Parathyroid adenoma (tissue), 2 donors: ENCODE data around the gene EVI5L.

Experiments
- H2AFZ ChIP-seq: fragments of 300-600 bp; sonication (generic); one replicate; pipeline ENCODE4 v1.7.0; 2017; ENCODE audit warnings: antibody characterized with exemption, mild to moderate bottlenecking
- H3K27ac ChIP-seq: fragments of 300-600 bp; sonication (generic); one replicate; pipeline ENCODE4 v1.7.0; 2017
- H3K27me3 ChIP-seq: fragments of 300-600 bp; sonication (generic); one replicate; pipeline ENCODE4 v1.7.0; 2017; ENCODE audit warnings: low read length; ENCODE audit not compliant: control insufficient read depth, insufficient read depth
- H3K36me3 ChIP-seq: fragments of 300-600 bp; sonication (generic); one replicate; pipeline ENCODE4 v1.7.0; 2017; ENCODE audit warnings: low read length; ENCODE audit not compliant: control insufficient read depth, insufficient read depth
- H3K4me1 ChIP-seq: fragments of 300-600 bp; sonication (generic); one replicate; pipeline ENCODE4 v1.7.0; 2017; ENCODE audit warnings: control low read depth
- H3K4me2 ChIP-seq: fragments of 300-600 bp; sonication (generic); one replicate; pipeline ENCODE4 v1.7.0; 2017; ENCODE audit warnings: low read length
- H3K4me3 ChIP-seq: fragments of 300-600 bp; sonication (generic); one replicate; pipeline ENCODE4 v1.7.0; 2017; ENCODE audit warnings: low read depth, low read length
- H3K79me2 ChIP-seq: fragments of 300-600 bp; sonication (generic); one replicate; pipeline ENCODE4 v1.7.0; 2017; ENCODE audit warnings: control low read depth
- H3K9ac ChIP-seq: fragments of 300-600 bp; sonication (generic); one replicate; pipeline ENCODE4 v1.7.0; 2017; ENCODE audit warnings: mild to moderate bottlenecking
- H3K9me3 ChIP-seq: fragments of 300-600 bp; sonication (generic); one replicate; pipeline ENCODE4 v1.7.0; 2017; ENCODE audit warnings: low read length; ENCODE audit not compliant: control insufficient read depth
- CTCF ChIP-seq: fragments of 300-600 bp; sonication (generic); IDR thresholded peaks from one replicate; pipeline ENCODE4 v1.7.0; 2017; ENCODE audit warnings: antibody characterized with exemption, mild to moderate bottlenecking
- donor health status: primary hyperparathyroidism.

The EVI5L gene

GRCh38 chr19:7847664-7848063 lies 17.6 kb downstream of the EVI5L start:
- Histone ChIP-seq H3K27ac (no peak overlapping the region), H2AFZ (no peak overlapping the region), H3K79me2 (peaks cover under 1% of the 10 kb centered on the region), H3K27me3 (no peaks in the 10 kb centered on the region), H3K9ac (no peak overlapping the region), H3K4me3 (no peak overlapping the region), H3K9me3 (no peaks in the 10 kb centered on the region), H3K4me2 (no peak overlapping the region), H3K4me1 (no peaks in the 10 kb centered on the region), H3K36me3 (no peaks in the 10 kb centered on the region)
- no peak for TF ChIP-seq CTCF

- H3K4me1 ChIP-seq = peaks cover 6% of the 10 kb centered on the region
- H3K36me3 ChIP-seq = no peaks in the 10 kb centered on the region
- no peaks in the 10 kb centered on the region for H3K9me3 ChIP-seq
- no peaks in the 10 kb centered on the region for H3K27me3 ChIP-seq
- no peak for TF ChIP-seq CTCF
- no peaks in the 10 kb centered on the region for H3K79me2 ChIP-seq
- no peak overlapping the region for H3K27ac ChIP-seq
- no peak overlapping the region for H3K4me2 ChIP-seq
- H3K9ac ChIP-seq = no peak overlapping the region
- no peak overlapping the region for H2AFZ ChIP-seq
- no peak overlapping the region for H3K4me3 ChIP-seq
These were observed 18.9 kb downstream of the EVI5L start for GRCh38 chr19:7848779-7849457.

GRCh38 chr19:7849631-7849999 lies 19.6 kb downstream of the EVI5L start:
- H2AFZ ChIP-seq = no peak overlapping the region
- H3K9ac ChIP-seq = no peak overlapping the region

GRCh38 chr19:7850000-7850813 lies 20.2 kb downstream of the EVI5L start:
- no peak for TF ChIP-seq CTCF
- Histone ChIP-seq H3K9me3 (no peaks in the 10 kb centered on the region), H2AFZ (no peak overlapping the region), H3K36me3 (no peaks in the 10 kb centered on the region), H3K4me2 (no peak overlapping the region), H3K9ac (no peak overlapping the region), H3K79me2 (no peaks in the 10 kb centered on the region), H3K27me3 (no peaks in the 10 kb centered on the region), H3K4me3 (no peak overlapping the region), H3K27ac (no peak overlapping the region), H3K4me1 (peaks cover 6% of the 10 kb centered on the region)

More at GRCh38 chr19:7849631-7849999, 19.6 kb downstream of the EVI5L start:
- H3K27ac ChIP-seq = no peak overlapping the region
- no peaks in the 10 kb centered on the region for H3K36me3 ChIP-seq
- peaks cover 6% of the 10 kb centered on the region for H3K4me1 ChIP-seq
- H3K27me3 ChIP-seq = no peaks in the 10 kb centered on the region
- H3K79me2 ChIP-seq = no peaks in the 10 kb centered on the region
- no peak for TF ChIP-seq CTCF
- H3K4me3 ChIP-seq = no peak overlapping the region
- H3K9me3 ChIP-seq = no peaks in the 10 kb centered on the region
- no peak overlapping the region for H3K4me2 ChIP-seq
